H1 (cell line): ENCODE measurements around the gene ARMC7. TPM values are rescaled to one million over a fixed set of nuclear protein-coding genes. Genes with fewer than 3 reads are reported as not detected.

Experiments used
- CTCF ChIA-PET: fragments of 300-600 bp; sonication (Branson Sonifier 250); formaldehyde crosslinking; loops from one replicate; lab custom pipeline; 2021; ENCODE audit not compliant: partially characterized antibody; lab: Charles Lee
- POLR2A ChIA-PET: fragments of 300-600 bp; sonication (Branson Sonifier 250); formaldehyde crosslinking; loops from one replicate; lab custom pipeline; 2021; ENCODE audit warnings: inconsistent platforms; ENCODE audit not compliant: partially characterized antibody; lab: Charles Lee
- DNase-seq, 2 experiments: peaks; one replicate each; pipeline versions ENCODE4 v3.0.0 to v3.0.0-alpha.2; 2010 to 2022; ENCODE audit warnings: low spot score in 2 of 2, low read depth in 1 of 2, mixed read lengths in 1 of 2
- FAIRE-seq: peaks from 2 replicates; lab custom pipeline; 2011; peaks lifted over from hg19 to GRCh38; lab: Jason Lieb, UNC
- H2AFZ ChIP-seq: 2 replicates; pipeline ENCODE4 v1.8.1; 2012; ENCODE audit warnings: low read length, inconsistent platforms
- H2AK5ac ChIP-seq: 2 replicates; pipeline ENCODE4 v1.6.1; 2013; ENCODE audit warnings: low read depth, low read length
- H2BK120ac ChIP-seq: replicated peaks from 2 replicates; pipeline ENCODE3; 2013; ENCODE audit warnings: low read depth, low read length, inconsistent platforms
- H2BK12ac ChIP-seq: 2 replicates; pipeline ENCODE4 v1.6.1; 2013; ENCODE audit warnings: low read depth, low read length
- H2BK15ac ChIP-seq: 2 replicates; pipeline ENCODE4 v1.6.1; 2013; ENCODE audit warnings: low read length
- H2BK20ac ChIP-seq: 2 replicates; pipeline ENCODE4 v1.6.1; 2013; ENCODE audit warnings: low read length
- H2BK5ac ChIP-seq: 2 replicates; pipeline ENCODE4 v1.6.1; 2013; ENCODE audit warnings: low read depth, low read length
- H3K14ac ChIP-seq: 2 replicates; pipeline ENCODE4 v1.6.1; 2013; ENCODE audit warnings: inconsistent platforms; ENCODE audit not compliant: insufficient read length
- H3K18ac ChIP-seq: 2 replicates; pipeline ENCODE4 v1.6.1; 2013; ENCODE audit warnings: low read length; ENCODE audit errors: extremely low read depth
- H3K23ac ChIP-seq: 2 replicates; pipeline ENCODE4 v1.6.1; 2013; ENCODE audit warnings: inconsistent platforms; ENCODE audit not compliant: insufficient read length
- H3K23me2 ChIP-seq: 2 replicates; pipeline ENCODE4 v1.6.1; 2013; ENCODE audit warnings: low read depth, low read length
- H3K27ac ChIP-seq: 2 replicates; pipeline ENCODE4 v1.6.1; 2011; ENCODE audit warnings: low read depth, low read length, inconsistent platforms
- H3K27me3 ChIP-seq, 4 experiments: replicated peaks in 1 of 4; 1 replicate in 1 of 4; 2 replicates in 3 of 4; pipeline versions ENCODE4 v1.6.1 to v1.8.1; 2011 to 2013; ENCODE audit warnings: low read length in 3 of 4, mild to moderate bottlenecking in 3 of 4, inconsistent platforms in 2 of 4, mixed read lengths in 2 of 4, moderate library complexity in 1 of 4; ENCODE audit not compliant: control insufficient read depth in 3 of 4, insufficient read depth in 3 of 4; ENCODE audit errors: extremely low read depth in 1 of 4
- H3K36me3 ChIP-seq, 4 experiments: 2 replicates each; pipeline versions ENCODE4 v1.6.1 to v1.8.1; 2011 to 2013; ENCODE audit warnings: mild to moderate bottlenecking in 4 of 4, low read length in 3 of 4, moderate library complexity in 2 of 4, control low read depth in 1 of 4, inconsistent platforms in 1 of 4; ENCODE audit not compliant: insufficient read depth in 4 of 4, control insufficient read depth in 2 of 4
- H3K4ac ChIP-seq: replicated peaks from 2 replicates; pipeline ENCODE3; 2013; ENCODE audit warnings: low read length, low read depth, mixed read lengths, inconsistent platforms; ENCODE audit not compliant: insufficient read length
- H3K4me1 ChIP-seq, 4 experiments: replicated peaks in 1 of 4; 1 replicate in 1 of 4; 2 replicates in 3 of 4; pipeline versions ENCODE4 v1.6.1 to v1.8.1; 2011 to 2013; ENCODE audit warnings: low read length in 3 of 4, inconsistent platforms in 2 of 4, mixed read lengths in 1 of 4; ENCODE audit not compliant: insufficient read depth in 4 of 4, control insufficient read depth in 3 of 4
- H3K4me2 ChIP-seq, 2 experiments: 2 replicates each; pipeline versions ENCODE4 v1.6.1 to v1.8.1; 2011 to 2013; ENCODE audit warnings: low read depth in 2 of 2, low read length in 2 of 2, control low read depth in 1 of 2, inconsistent platforms in 1 of 2, mild to moderate bottlenecking in 1 of 2; ENCODE audit not compliant: insufficient read depth in 1 of 2
- H3K4me3 ChIP-seq, 4 experiments: fragments of 200-600, 300-600 bp in 1 of 4; sonication (generic), shearing (Covaris generic), sonication (Bioruptor Twin) in 1 of 4; 2 replicates each; pipeline versions ENCODE4 v1.5.1 to v1.8.1; 2011 to 2016; ENCODE audit warnings: low read length in 4 of 4, low read depth in 3 of 4, control low read depth in 2 of 4, inconsistent platforms in 2 of 4, mild to moderate bottlenecking in 2 of 4, mixed read lengths in 1 of 4, moderate library complexity in 1 of 4; ENCODE audit not compliant: insufficient read depth in 2 of 4; ENCODE audit errors: extremely low read depth in 1 of 4
- H3K56ac ChIP-seq: replicated peaks from 2 replicates; pipeline ENCODE3; 2013; ENCODE audit warnings: low read depth, mild to moderate bottlenecking, mixed read lengths, low read length, inconsistent platforms; ENCODE audit not compliant: insufficient read length
- H3K79me1 ChIP-seq: 2 replicates; pipeline ENCODE4 v1.6.1; 2013; ENCODE audit warnings: low read depth, low read length, control low read depth
- H3K79me2 ChIP-seq, 2 experiments: 2 replicates each; pipeline versions ENCODE4 v1.6.1 to v1.8.1; 2012 to 2013; ENCODE audit warnings: low read length in 2 of 2, mild to moderate bottlenecking in 2 of 2, inconsistent platforms in 1 of 2; ENCODE audit not compliant: insufficient read depth in 2 of 2, control insufficient read depth in 1 of 2
- H3K9ac ChIP-seq, 4 experiments: replicated peaks in 1 of 4; 1 replicate in 1 of 4; 2 replicates in 3 of 4; pipeline versions ENCODE4 v1.6.1 to v1.8.1; 2011 to 2013; ENCODE audit warnings: low read depth in 3 of 4, low read length in 3 of 4, control low read depth in 2 of 4, mild to moderate bottlenecking in 2 of 4, moderate library complexity in 2 of 4, inconsistent platforms in 1 of 4; ENCODE audit errors: extremely low read depth in 1 of 4
- H3K9me3 ChIP-seq, 2 experiments: 2 replicates each; pipeline versions ENCODE4 v1.6.1 to v1.8.1; 2012 to 2013; ENCODE audit warnings: mild to moderate bottlenecking in 2 of 2, moderate library complexity in 2 of 2, control low read depth in 1 of 2, inconsistent platforms in 1 of 2, low read depth in 1 of 2, low read length in 1 of 2, mixed read lengths in 1 of 2; ENCODE audit not compliant: insufficient read depth in 2 of 2
- H4K20me1 ChIP-seq, 2 experiments: replicated peaks in 1 of 2; 2 replicates each; pipeline versions ENCODE3 to v1.8.1; 2011 to 2013; ENCODE audit warnings: inconsistent platforms in 2 of 2, low read length in 2 of 2, mild to moderate bottlenecking in 1 of 2; ENCODE audit not compliant: insufficient read depth in 2 of 2, control insufficient read depth in 1 of 2
- H4K5ac ChIP-seq: 2 replicates; pipeline ENCODE4 v1.6.1; 2013; ENCODE audit warnings: low read length, low read depth, mixed read lengths, inconsistent platforms; ENCODE audit not compliant: insufficient read length
- H4K8ac ChIP-seq: 2 replicates; pipeline ENCODE4 v1.8.0; 2013; ENCODE audit warnings: mild to moderate bottlenecking, moderate library complexity, low read length, inconsistent platforms; ENCODE audit not compliant: insufficient read depth; ENCODE audit errors: extremely low read depth
- H4K91ac ChIP-seq: replicated peaks from 2 replicates; pipeline ENCODE3; 2013; ENCODE audit warnings: low read length, mixed read lengths, inconsistent platforms; ENCODE audit not compliant: insufficient read length
- ASH2L ChIP-seq: fragments of 200-600, 300-600 bp; sonication (generic); IDR thresholded peaks from one replicate; pipeline ENCODE4 v1.7.1; 2017; ENCODE audit warnings: low read length
- BCL11A ChIP-seq, 2 experiments: IDR thresholded peaks; one replicate each; pipeline ENCODE4 v1.6.1; 2011; ENCODE audit warnings: low read depth in 2 of 2, low read length in 2 of 2, mild to moderate bottlenecking in 2 of 2
- CTCF ChIP-seq, 3 experiments: IDR thresholded peaks; 1 replicate in 2 of 3; 2 replicates in 1 of 3; pipeline versions ENCODE4 v1.5.1 to v1.6.1; 2011; ENCODE audit warnings: low read length in 3 of 3, mild to moderate bottlenecking in 3 of 3, inconsistent platforms in 2 of 3, low read depth in 1 of 3, moderate library complexity in 1 of 3; ENCODE audit not compliant: insufficient read depth in 1 of 3; ENCODE audit errors: control extremely low read depth in 1 of 3
- PHF8 ChIP-seq: fragments of 200-600 bp; sonication (generic); conservative IDR thresholded peaks from 2 replicates; pipeline ENCODE4 v1.7.1; 2012; ENCODE audit warnings: low read depth, mild to moderate bottlenecking, inconsistent platforms, low read length, moderate library complexity
- POLR2A ChIP-seq, 2 experiments: IDR thresholded peaks; 1 replicate in 1 of 2; 2 replicates in 1 of 2; pipeline ENCODE4 v1.6.1; 2011; ENCODE audit warnings: low read depth in 2 of 2, low read length in 2 of 2, mild to moderate bottlenecking in 2 of 2; ENCODE audit errors: control extremely low read depth in 1 of 2
- SIX5 ChIP-seq: IDR thresholded peaks from 2 replicates; pipeline ENCODE4 v1.6.1; 2011; ENCODE audit warnings: mild to moderate bottlenecking, low read depth, low read length
- TCF12 ChIP-seq: IDR thresholded peaks from 2 replicates; pipeline ENCODE4 v1.6.1; 2011; ENCODE audit warnings: low read depth, mild to moderate bottlenecking, low read length
- TEAD4 ChIP-seq: IDR thresholded peaks from 2 replicates; pipeline ENCODE4 v1.6.1; 2012; ENCODE audit warnings: low read depth, low read length, inconsistent platforms, mixed read lengths
- WGBS, 2 experiments: shearing (Covaris generic) in 1 of 2; methylation state at CpG; one replicate each; pipeline versions ENCODE4 v1.1.6 to v1.1.7; 2013 to 2015; ENCODE audit warnings: low lambda C conversion rate in 2 of 2, mixed read lengths in 2 of 2, inconsistent platforms in 1 of 2, low coverage in 1 of 2, missing lambda C conversion rate in 1 of 2; ENCODE audit not compliant: insufficient replicate concordance in 2 of 2, insufficient coverage in 1 of 2, insufficient read length in 1 of 2; ENCODE audit errors: extremely low coverage in 1 of 2, missing lambda C conversion rate in 1 of 2; 5-methylcytosine and 5-hydroxymethylcytosine counted together
- polyA plus RNA-seq, 7 experiments: library from polyadenylated mRNA; depleted of rRNA in 3 of 7; stranded (reverse) in 5 of 7; unstranded in 2 of 7; fragments of >200 nt in 5 of 7; fragments of 200-250 nt in 2 of 7; gene quantifications; 1 replicate in 5 of 7; 2 replicates in 1 of 7; 4 replicates in 1 of 7; pipeline versions ENCODE4 v1.2.1 to v1.2.3, GENCODE V29; 2011 to 2013; ENCODE audit warnings: missing spikeins in 2 of 7, mixed read lengths in 2 of 7
- total RNA-seq: library from RNA; stranded (reverse); fragmentation: NEBNext Ultra II Directional; extraction: Animal tissue kit (Norgen Biotek cat#: 25700); gene quantifications from 2 replicates; pipeline ENCODE4 v1.2.1, GENCODE V29; 2021

The ARMC7 gene
- total and polyA plus RNA-seq, 2 of the 8 experiments (the other 6 are each of a cell fraction or from before 2014, with no cell fraction given), result 9.8 to 13.6 TPM

GRCh38 chr17:75087558-75088453 is 22.0 kb upstream of the ARMC7 start, which contains the start of gene SLC16A5:
Gene SLC16A5 (plus strand): TSS chr17:75087954. CDS start chr17:75093637, 5,683 bp downstream.
- Histone ChIP-seq H4K5ac (peak within 1 kb of the TSS; percentile 92), H2AK5ac (peak within 1 kb of the TSS; percentile 20; the same call in 1 of the 2 replicates), H4K91ac (peak within 1 kb of the TSS; percentile 98), H3K9me3 (no peaks in the 10 kb centered on the region), H2AFZ (peak within 1 kb of the TSS; percentile 54; the same call in 1 of the 2 replicates), H3K4ac (peak within 1 kb of the TSS; percentile 74), H2BK15ac (peak within 1 kb of the TSS; percentile 88; the same call in 1 of the 2 replicates), H3K36me3 (no peaks in the 10 kb centered on the region; a peak in 1 of 8 replicates), H4K8ac (peak within 1 kb of the TSS; percentile 81), H3K18ac (peak within 1 kb of the TSS; percentile 100), H3K27ac (peak within 1 kb of the TSS; percentile 71), H3K4me1 (peaks cover 3 to 33% (median 26%) of the 10 kb centered on the region in 4 experiments), H4K20me1 (peaks cover 0 to 5% of the 10 kb centered on the region in 2 experiments), H3K23ac (no peak within 1 kb of the TSS), H3K9ac (peak within 1 kb of the TSS; percentile 54 to 74 (median 60); a peak in 6 of 7 replicates), H2BK12ac (peak within 1 kb of the TSS; percentile 92; the same call in 1 of the 2 replicates), H2BK120ac (peak within 1 kb of the TSS; percentile 97), H3K79me1 (peaks cover 9% of the 10 kb centered on the region), H3K27me3 (no peaks in the 10 kb centered on the region), H3K23me2 (peaks cover 15% of the 10 kb centered on the region), H3K56ac (peak within 1 kb of the TSS; percentile 88), H3K4me2 (peak within 1 kb of the TSS; percentile 82 to 90), H3K14ac (no peak within 1 kb of the TSS), H3K79me2 (peaks cover 0 to 7% of the 10 kb centered on the region in 2 experiments; a peak in 2 of 4 replicates), H2BK5ac (peak within 1 kb of the TSS; percentile 94), H3K4me3 (peak within 1 kb of the TSS; percentile 73 to 82 (median 77)), H2BK20ac (peak within 1 kb of the TSS; percentile 55; the same call in 1 of the 2 replicates)
- DNase-seq, result peak; percentile 75 to 95
- no peak for FAIRE-seq
- ChIA-PET POLR2A (interaction anchor here (0.8 to 3.7 kb wide), 22 partner anchors 9 to 215 kb away, joined by 3 to 32 read pairs (median 5); partner anchors contain the start of genes ATP5PD, FDXR, JPT1 and KCTD2), CTCF (interaction anchor here (0.9 to 6.3 kb wide), 15 partner anchors 11 to 193 kb away, joined by 3 to 81 read pairs (median 6); no protein-coding TSS in a partner anchor)
- WGBS, 2 experiments, result 1% methylated on average over 28 of the region's 69 CpGs; no CpG with 5 or more reads in 1 of the 2 experiments
- no peak for TF ChIP-seq SIX5
- peak; percentile 74 for TF ChIP-seq PHF8
- no peak for TF ChIP-seq TCF12
- TF ChIP-seq TEAD4, result peak; percentile 70; the same call in 1 of the 2 replicates
- TF ChIP-seq ASH2L, result peak; percentile 19
- no peak for TF ChIP-seq CTCF (IDR thresholded peaks at IDR 0.05; ENCODE audit: control extremely low read depth in 1 of 3, insufficient read depth in 1 of 3, low read depth in 1 of 3, low read length in 3 of 3)
- TF ChIP-seq BCL11A (IDR thresholded peaks at IDR 0.05; ENCODE audit: low read depth in 2 of 2, low read length in 2 of 2), result no peak
- peak in 1 of 2 experiments; percentile 75; a peak in 2 of 3 replicates for TF ChIP-seq POLR2A (IDR thresholded peaks at IDR 0.05; ENCODE audit: control extremely low read depth in 1 of 2, low read depth in 2 of 2, low read length in 2 of 2)
